AG09319 (cell line): ENCODE data around the gene BPI.

Experiments used
- DNase-seq: peaks from one replicate; pipeline ENCODE4 v3.0.0-alpha.2; 2010; ENCODE audit warnings: low read depth; ENCODE audit errors: extremely low read depth
- CTCF ChIP-seq: IDR thresholded peaks from 2 replicates; pipeline ENCODE4 v1.5.1; 2011; ENCODE audit warnings: low read depth, mild to moderate bottlenecking, inconsistent platforms, low read length, moderate library complexity

Gene BPI

GRCh38 chr20:38343311-38344106 lies 39.6 kb downstream of the BPI start:
- no peak for TF ChIP-seq CTCF
- DNase-seq = no peak

- no peak for TF ChIP-seq CTCF
- DNase-seq = no peak
Measured at GRCh38 chr20:38344107-38344701, 40.2 kb downstream of the BPI start.

GRCh38 chr20:38345643-38346042 lies 41.7 kb downstream of the BPI start:
- no peak for DNase-seq
- no peak for TF ChIP-seq CTCF

- no peak for DNase-seq
- TF ChIP-seq CTCF = no peak
Measured at GRCh38 chr20:38346247-38346651, 42.3 kb downstream of the BPI start, which contains the start of gene LBP. TSS of gene LBP (plus strand) at chr20:38346482. CDS start at chr20:38346517, 35 bp downstream.

- TF ChIP-seq CTCF = no peak
- no peak for DNase-seq
Measured at GRCh38 chr20:38346741-38347140, 42.8 kb downstream of the BPI start.

GRCh38 chr20:38349856-38350255 lies 45.9 kb downstream of the BPI start:
- no peak for DNase-seq
- TF ChIP-seq CTCF = no peak

- DNase-seq = no peak
- no peak for TF ChIP-seq CTCF
Measured at GRCh38 chr20:38350879-38351775, 47.2 kb downstream of the BPI start.
